Transverse colon (tissue), 4 donors: ENCODE results near the gene PPM1L. TPM values are rescaled to one million over a fixed set of nuclear protein-coding genes. Genes with fewer than 3 reads are reported as not detected.

Experiments used
- DNase-seq: peaks from one replicate; pipeline ENCODE4 v3.0.0-alpha.2; 2019
- H3K27ac ChIP-seq, 4 donors: fragments of 200-600 bp; sonication (generic); 2 replicates each; pipeline ENCODE4 v1.5.1; 2016 to 2018; ENCODE audit warnings: inconsistent platforms in 4 of 4
- H3K27me3 ChIP-seq: fragments of 200-600 bp; sonication (generic); 2 replicates; pipeline ENCODE4 v1.5.1; 2017; ENCODE audit warnings: inconsistent platforms
- H3K36me3 ChIP-seq, 4 donors: fragments of 200-600 bp; sonication (generic); 2 replicates each; pipeline ENCODE4 v1.5.1; 2017 to 2019; ENCODE audit warnings: inconsistent platforms in 4 of 4
- H3K4me1 ChIP-seq, 4 donors: fragments of 200-600 bp; sonication (generic); 2 replicates each; pipeline ENCODE4 v1.5.1; 2017 to 2020; ENCODE audit warnings: inconsistent platforms in 4 of 4
- H3K4me3 ChIP-seq, 4 donors: fragments of 200-600 bp; sonication (generic); 1 replicate in 1 of 4; 2 replicates in 3 of 4; pipeline versions ENCODE4 v1.5.1 to v1.6.1; 2017 to 2019; ENCODE audit warnings: inconsistent platforms in 4 of 4
- H3K9me3 ChIP-seq, 2 donors: fragments of 200-600 bp; sonication (generic); 2 replicates each; pipeline ENCODE4 v1.5.1; 2017 to 2019; ENCODE audit warnings: inconsistent platforms in 2 of 2
- EP300 ChIP-seq: sonication (generic); formaldehyde crosslinking; IDR thresholded peaks from one replicate; pipeline ENCODE4 v1.6.1; 2017; ENCODE audit warnings: antibody characterized with exemption, low read depth
- POLR2A ChIP-seq: fragments of 450-650 bp; IDR thresholded peaks from one replicate; pipeline ENCODE4 v1.6.1; 2016; ENCODE audit warnings: antibody characterized with exemption, mild to moderate bottlenecking, moderate library complexity
- POLR2AphosphoS5 ChIP-seq, 3 donors: sonication (generic); formaldehyde crosslinking; IDR thresholded peaks; one replicate each; pipeline ENCODE4 v1.6.1; 2016; ENCODE audit warnings: antibody characterized with exemption in 3 of 3
- WGBS, 2 donors: methylation state at CpG; one replicate each; pipeline ENCODE4 v1.1.5; 2018; ENCODE audit warnings: low coverage in 1 of 2; 5-methylcytosine and 5-hydroxymethylcytosine counted together
- in situ Hi-C, 4 donors: fragments of 200-750 bp; cut with MboI; loops; one replicate each; pipeline versions ENCODE4 v1.15.0 to v1.15.1; 2017; ENCODE audit warnings: low sequenced_read_pairs in 3 of 4, low pct_ligation_motif_present in 1 of 4, low pct_unique_long_range_greater_than_20kb in 1 of 4
- intact Hi-C: fragments of 100-400 bp; cut with DNase I; formaldehyde crosslinking; loops from one replicate; pipeline ENCODE4 v1.15.1; 2023; ENCODE audit warnings: low total_unique reads
- total RNA-seq, 4 donors: library from RNA; depleted of rRNA; stranded (reverse); fragments of >200 nt; gene quantifications; one replicate each; pipeline ENCODE4 v1.1.0, GENCODE V29; 2016
- TF ChIP-seq, protein P1 (sequence below), 5 experiments: fragments of 200-600 bp in 3 of 5; fragments of 450-650 bp in 2 of 5; sonication (generic) in 3 of 5; IDR thresholded peaks; 1 replicate in 2 of 5; 2 replicates in 3 of 5; pipeline ENCODE4 v1.5.1; 2016 to 2017; ENCODE audit warnings: antibody characterized with exemption in 5 of 5, inconsistent platforms in 3 of 5, mild to moderate bottlenecking in 2 of 5, moderate library complexity in 1 of 5

PPM1L gene
- total RNA-seq, 4 donors from 2014 or later, result 17.2 to 35.5 (median 25.6) TPM

DNA sequence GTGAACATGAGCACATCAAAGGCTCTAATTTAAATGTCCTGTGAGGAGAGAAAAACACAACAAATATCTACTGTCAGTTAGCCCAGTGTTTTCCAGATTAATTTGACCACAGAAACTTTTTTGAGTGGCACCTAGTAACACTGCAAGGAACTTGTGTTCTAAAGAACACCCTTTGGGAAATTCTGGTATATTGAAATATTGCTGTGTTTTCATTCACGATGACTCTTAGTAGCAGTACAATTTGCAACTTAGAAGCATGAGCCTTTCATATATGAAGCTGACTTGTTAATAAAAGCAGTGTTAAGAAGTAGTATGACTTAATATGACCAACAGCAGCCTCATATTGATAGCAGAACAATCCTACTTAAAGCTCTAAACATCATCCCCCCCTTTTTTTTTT, 317.1 kb downstream of the PPM1L start:
- intact Hi-C loops (no loop called here), in situ Hi-C loops (no loop called here)
- H3K27me3 ChIP-seq, result no peaks in the 10 kb centered on the region
- no peak overlapping the region for H3K4me3 ChIP-seq
- no peak overlapping the region for H3K27ac ChIP-seq
- no peaks in the 10 kb centered on the region for H3K36me3 ChIP-seq
- H3K4me1 ChIP-seq, result no peaks in the 10 kb centered on the region
- H3K9me3 ChIP-seq, result no peaks in the 10 kb centered on the region
- TF ChIP-seq POLR2A (no peak), EP300 (no peak), POLR2AphosphoS5 (IDR thresholded peaks at IDR 0.05) (no peak)
- TF ChIP-seq, protein P1, sequence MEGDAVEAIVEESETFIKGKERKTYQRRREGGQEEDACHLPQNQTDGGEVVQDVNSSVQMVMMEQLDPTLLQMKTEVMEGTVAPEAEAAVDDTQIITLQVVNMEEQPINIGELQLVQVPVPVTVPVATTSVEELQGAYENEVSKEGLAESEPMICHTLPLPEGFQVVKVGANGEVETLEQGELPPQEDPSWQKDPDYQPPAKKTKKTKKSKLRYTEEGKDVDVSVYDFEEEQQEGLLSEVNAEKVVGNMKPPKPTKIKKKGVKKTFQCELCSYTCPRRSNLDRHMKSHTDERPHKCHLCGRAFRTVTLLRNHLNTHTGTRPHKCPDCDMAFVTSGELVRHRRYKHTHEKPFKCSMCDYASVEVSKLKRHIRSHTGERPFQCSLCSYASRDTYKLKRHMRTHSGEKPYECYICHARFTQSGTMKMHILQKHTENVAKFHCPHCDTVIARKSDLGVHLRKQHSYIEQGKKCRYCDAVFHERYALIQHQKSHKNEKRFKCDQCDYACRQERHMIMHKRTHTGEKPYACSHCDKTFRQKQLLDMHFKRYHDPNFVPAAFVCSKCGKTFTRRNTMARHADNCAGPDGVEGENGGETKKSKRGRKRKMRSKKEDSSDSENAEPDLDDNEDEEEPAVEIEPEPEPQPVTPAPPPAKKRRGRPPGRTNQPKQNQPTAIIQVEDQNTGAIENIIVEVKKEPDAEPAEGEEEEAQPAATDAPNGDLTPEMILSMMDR (IDR thresholded peaks at IDR 0.05), result no peak
- 96% methylated on average over 1 of the region's 1 CpG; no CpG with 5 or more reads in 1 of the 2 donors for WGBS, 2 donors
- DNase-seq, result no peak

DNA sequence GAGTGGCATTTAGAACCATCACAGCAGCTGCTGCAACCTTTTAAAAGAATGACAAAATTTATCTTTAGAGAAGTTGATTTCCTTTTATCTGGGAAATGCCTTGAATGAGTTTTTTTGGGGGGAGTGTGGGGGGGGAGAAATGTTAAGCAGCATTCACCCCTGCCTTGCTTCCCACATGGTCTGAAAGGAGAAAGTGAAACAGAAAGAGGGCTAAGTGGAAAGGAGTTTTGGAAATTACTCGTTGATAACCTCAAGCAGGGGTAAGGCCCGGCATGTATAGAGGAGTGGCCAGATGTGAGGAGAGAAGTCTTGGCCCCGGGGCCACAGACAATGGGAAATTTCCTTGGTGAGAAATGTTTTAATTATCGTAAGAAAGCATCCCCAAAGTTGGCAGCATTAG, 325.6 kb downstream of the PPM1L start:
- H3K36me3 ChIP-seq, result no peaks in the 10 kb centered on the region
- no peak overlapping the region for H3K4me3 ChIP-seq
- 33 to 43% methylated on average over 4 of the region's 4 CpGs for WGBS, 2 donors
- H3K27me3 ChIP-seq, result no peaks in the 10 kb centered on the region
- in situ Hi-C loops, result no loop called here
- intact Hi-C loops, result no loop called here
- TF ChIP-seq POLR2AphosphoS5 (IDR thresholded peaks at IDR 0.05) (no peak), POLR2A (no peak), EP300 (no peak)
- TF ChIP-seq, protein P1 (IDR thresholded peaks at IDR 0.05), result no peak
- H3K9me3 ChIP-seq, result no peaks in the 10 kb centered on the region
- H3K27ac ChIP-seq, result no peak overlapping the region
- H3K4me1 ChIP-seq, result no peaks in the 10 kb centered on the region
- no peak for DNase-seq

DNA sequence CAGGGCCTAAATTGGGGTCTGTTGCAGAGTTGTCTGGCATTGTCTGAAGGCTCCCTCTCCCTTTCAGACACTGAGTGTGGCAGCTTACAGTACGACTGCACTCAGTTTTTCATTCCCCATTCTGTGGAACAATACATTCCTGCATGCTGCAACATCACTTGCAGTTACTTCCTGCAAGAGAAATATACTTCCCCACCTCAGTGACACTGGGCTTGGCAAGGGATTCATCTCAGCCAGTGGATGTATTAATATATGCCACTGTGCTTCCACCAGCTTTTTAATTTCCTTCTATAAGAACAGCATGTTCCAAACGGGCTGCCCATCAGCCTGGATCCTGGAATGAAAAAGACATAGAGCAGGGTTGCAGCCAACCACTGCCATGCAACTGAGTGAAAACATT, 326.0 kb downstream of the PPM1L start:
- DNase-seq, result no peak
- Histone ChIP-seq H3K4me3 (no peak overlapping the region), H3K27ac (no peak overlapping the region), H3K9me3 (no peaks in the 10 kb centered on the region), H3K4me1 (no peaks in the 10 kb centered on the region), H3K36me3 (no peaks in the 10 kb centered on the region), H3K27me3 (no peaks in the 10 kb centered on the region)
- intact Hi-C loops, result no loop called here
- 59 to 63% methylated on average over 2 of the region's 2 CpGs for WGBS, 2 donors
- in situ Hi-C loops, result no loop called here
- TF ChIP-seq, protein P1 (IDR thresholded peaks at IDR 0.05), result no peak
- TF ChIP-seq EP300, result no peak
- no peak for TF ChIP-seq POLR2A
- TF ChIP-seq POLR2AphosphoS5 (IDR thresholded peaks at IDR 0.05), result no peak

DNA sequence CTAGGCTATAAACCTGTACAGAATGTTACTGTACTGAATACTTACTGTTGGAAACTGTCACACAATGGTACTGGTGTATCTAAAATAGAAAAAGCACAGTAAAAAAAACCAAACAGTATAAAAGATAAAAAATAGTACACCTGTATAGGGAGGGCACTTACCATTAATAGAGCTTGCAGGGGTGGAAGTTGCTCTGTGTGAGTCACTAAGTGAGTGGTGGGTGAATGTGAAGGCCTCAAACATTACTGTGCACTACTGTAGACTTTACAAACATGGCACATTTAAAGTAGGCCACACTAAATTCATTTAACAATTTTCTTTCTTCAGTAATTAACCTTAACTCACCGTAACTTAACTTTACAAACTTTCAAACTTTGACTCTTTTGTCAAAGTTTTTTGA, 327.1 kb downstream of the PPM1L start:
- intact Hi-C loops, result no loop called here
- H3K4me3 ChIP-seq, result no peak overlapping the region
- H3K4me1 ChIP-seq, result no peaks in the 10 kb centered on the region
- DNase-seq, result no peak
- TF ChIP-seq, protein P1 (IDR thresholded peaks at IDR 0.05), result no peak
- TF ChIP-seq POLR2A, result no peak
- TF ChIP-seq EP300, result no peak
- no peak for TF ChIP-seq POLR2AphosphoS5 (IDR thresholded peaks at IDR 0.05)
- H3K27ac ChIP-seq, result no peak overlapping the region
- in situ Hi-C loops, result no loop called here
- no peaks in the 10 kb centered on the region for H3K36me3 ChIP-seq
- WGBS, 2 donors, result 93 to 100% methylated on average over 1 of the region's 1 CpG
- H3K27me3 ChIP-seq, result no peaks in the 10 kb centered on the region
- H3K9me3 ChIP-seq, result no peaks in the 10 kb centered on the region
